ENCODE results near the gene ERICH6.
A peak's percentile ranks its signal among the peaks of the same experiment; 100 is the strongest.

ERICH6 gene

DNA sequence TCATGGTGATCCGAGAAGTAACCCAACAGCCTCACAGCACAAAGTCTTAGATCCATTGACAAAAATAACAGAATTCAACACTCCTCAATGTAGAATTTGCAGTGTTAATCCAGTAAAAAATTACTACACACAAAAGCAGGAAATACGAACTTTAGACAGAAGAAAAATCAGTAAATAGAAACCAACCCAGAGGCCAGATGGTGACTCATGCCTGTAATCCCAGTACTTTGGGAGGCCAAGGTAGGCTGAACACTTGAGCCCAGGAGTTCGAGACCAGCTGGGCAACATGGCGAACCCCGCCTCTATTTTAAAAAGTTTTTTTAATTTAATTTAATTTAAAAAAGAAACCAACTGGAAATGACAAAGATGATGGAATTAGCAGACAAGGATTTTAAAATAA is 64.5 kb downstream of the ERICH6 start:
- no peaks in the 10 kb centered on the region for H3K36me3 ChIP-seq (ENCODE audit: insufficient read depth)
- H3K9ac ChIP-seq, result no peak overlapping the region
- no peaks in the 10 kb centered on the region for H3K79me2 ChIP-seq (ENCODE audit: insufficient read depth, low read depth)
- H3K27ac ChIP-seq, result no peak overlapping the region
- H3K4me2 ChIP-seq, result no peak overlapping the region
- no peaks in the 10 kb centered on the region for H4K20me1 ChIP-seq (ENCODE audit: insufficient read depth)
- H2AFZ ChIP-seq (ENCODE audit: low read depth), result no peak overlapping the region
- no peak overlapping the region for H3K4me3 ChIP-seq (IDR thresholded peaks at IDR 0.05; ENCODE audit: insufficient read depth, low read depth, low read length)
- H3K27me3 ChIP-seq (ENCODE audit: insufficient read depth, low read depth), result no peaks in the 10 kb centered on the region
- H3K4me1 ChIP-seq (ENCODE audit: low read depth, poor library complexity, severe bottlenecking), result peaks cover 13% of the 10 kb centered on the region
- TF ChIP-seq, protein P1, sequence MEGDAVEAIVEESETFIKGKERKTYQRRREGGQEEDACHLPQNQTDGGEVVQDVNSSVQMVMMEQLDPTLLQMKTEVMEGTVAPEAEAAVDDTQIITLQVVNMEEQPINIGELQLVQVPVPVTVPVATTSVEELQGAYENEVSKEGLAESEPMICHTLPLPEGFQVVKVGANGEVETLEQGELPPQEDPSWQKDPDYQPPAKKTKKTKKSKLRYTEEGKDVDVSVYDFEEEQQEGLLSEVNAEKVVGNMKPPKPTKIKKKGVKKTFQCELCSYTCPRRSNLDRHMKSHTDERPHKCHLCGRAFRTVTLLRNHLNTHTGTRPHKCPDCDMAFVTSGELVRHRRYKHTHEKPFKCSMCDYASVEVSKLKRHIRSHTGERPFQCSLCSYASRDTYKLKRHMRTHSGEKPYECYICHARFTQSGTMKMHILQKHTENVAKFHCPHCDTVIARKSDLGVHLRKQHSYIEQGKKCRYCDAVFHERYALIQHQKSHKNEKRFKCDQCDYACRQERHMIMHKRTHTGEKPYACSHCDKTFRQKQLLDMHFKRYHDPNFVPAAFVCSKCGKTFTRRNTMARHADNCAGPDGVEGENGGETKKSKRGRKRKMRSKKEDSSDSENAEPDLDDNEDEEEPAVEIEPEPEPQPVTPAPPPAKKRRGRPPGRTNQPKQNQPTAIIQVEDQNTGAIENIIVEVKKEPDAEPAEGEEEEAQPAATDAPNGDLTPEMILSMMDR (conservative IDR thresholded peaks at IDR 0.05; ENCODE audit: low read depth, low read length), result no peak

DNA sequence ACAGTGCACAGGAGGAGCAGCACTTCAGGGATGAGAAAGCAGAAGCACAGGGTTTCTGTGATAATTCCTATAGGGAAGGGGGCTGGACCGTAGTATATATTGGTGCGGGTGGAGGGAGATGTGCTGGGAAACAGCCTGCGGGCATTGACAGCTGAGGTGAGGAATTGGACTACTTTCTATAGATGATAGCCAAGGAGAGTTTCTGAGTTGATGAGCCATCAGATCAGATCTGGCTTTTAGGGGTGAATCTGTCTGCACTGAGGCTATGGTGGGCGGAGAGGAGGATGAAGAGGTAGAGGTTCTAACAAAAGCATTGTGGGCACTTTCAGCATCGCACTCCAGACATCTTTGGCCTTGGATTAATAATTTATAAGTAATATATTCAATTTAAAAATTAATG is 67.5 kb downstream of the ERICH6 start:
- peaks cover 17% of the 10 kb centered on the region for H3K4me1 ChIP-seq (ENCODE audit: low read depth, poor library complexity, severe bottlenecking)
- no peaks in the 10 kb centered on the region for H3K79me2 ChIP-seq (ENCODE audit: insufficient read depth, low read depth)
- no peak overlapping the region for H3K27ac ChIP-seq
- H3K9ac ChIP-seq, result no peak overlapping the region
- no peaks in the 10 kb centered on the region for H3K27me3 ChIP-seq (ENCODE audit: insufficient read depth, low read depth)
- H4K20me1 ChIP-seq (ENCODE audit: insufficient read depth), result no peaks in the 10 kb centered on the region
- no peak overlapping the region for H3K4me2 ChIP-seq
- H3K4me3 ChIP-seq (IDR thresholded peaks at IDR 0.05; ENCODE audit: insufficient read depth, low read depth, low read length), result no peak overlapping the region
- H3K36me3 ChIP-seq (ENCODE audit: insufficient read depth), result no peaks in the 10 kb centered on the region
- no peak overlapping the region for H2AFZ ChIP-seq (ENCODE audit: low read depth)
- TF ChIP-seq, protein P1 (conservative IDR thresholded peaks at IDR 0.05; ENCODE audit: low read depth, low read length), result no peak

DNA sequence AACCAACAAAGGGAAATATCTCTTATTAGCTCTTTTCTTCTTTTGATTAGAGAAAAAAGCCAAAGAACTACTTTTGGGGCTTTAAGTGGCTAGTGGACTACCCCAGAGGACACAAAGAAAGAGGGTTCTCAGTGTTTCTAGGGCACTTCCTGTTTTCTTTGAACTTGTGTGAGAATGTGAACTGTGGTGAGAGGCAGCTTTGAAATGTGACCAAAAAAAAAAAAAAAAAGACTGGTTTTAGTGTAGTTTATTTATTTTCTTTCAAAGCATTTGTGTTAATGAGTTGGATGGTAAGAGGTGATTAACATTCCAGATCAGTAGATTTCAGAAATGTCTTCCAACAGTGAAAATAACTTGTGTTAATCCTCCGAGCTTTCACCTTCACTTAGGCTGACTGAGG is 68.2 kb downstream of the ERICH6 start:
- H3K9ac ChIP-seq, result no peak overlapping the region
- peak overlapping the region; percentile 15; the same call in 1 of the 2 replicates for H3K4me2 ChIP-seq
- TF ChIP-seq, protein P1 (conservative IDR thresholded peaks at IDR 0.05; ENCODE audit: low read depth, low read length), result no peak
- H3K4me3 ChIP-seq (IDR thresholded peaks at IDR 0.05; ENCODE audit: insufficient read depth, low read depth, low read length), result no peak overlapping the region
- no peaks in the 10 kb centered on the region for H4K20me1 ChIP-seq (ENCODE audit: insufficient read depth)
- no peaks in the 10 kb centered on the region for H3K36me3 ChIP-seq (ENCODE audit: insufficient read depth)
- peak overlapping the region; percentile 2; the same call in 1 of the 2 replicates for H3K27ac ChIP-seq
- H3K4me1 ChIP-seq (ENCODE audit: low read depth, poor library complexity, severe bottlenecking), result peaks cover 24% of the 10 kb centered on the region
- no peaks in the 10 kb centered on the region for H3K79me2 ChIP-seq (ENCODE audit: insufficient read depth, low read depth)
- H2AFZ ChIP-seq (ENCODE audit: low read depth), result no peak overlapping the region
- no peaks in the 10 kb centered on the region for H3K27me3 ChIP-seq (ENCODE audit: insufficient read depth, low read depth)

DNA sequence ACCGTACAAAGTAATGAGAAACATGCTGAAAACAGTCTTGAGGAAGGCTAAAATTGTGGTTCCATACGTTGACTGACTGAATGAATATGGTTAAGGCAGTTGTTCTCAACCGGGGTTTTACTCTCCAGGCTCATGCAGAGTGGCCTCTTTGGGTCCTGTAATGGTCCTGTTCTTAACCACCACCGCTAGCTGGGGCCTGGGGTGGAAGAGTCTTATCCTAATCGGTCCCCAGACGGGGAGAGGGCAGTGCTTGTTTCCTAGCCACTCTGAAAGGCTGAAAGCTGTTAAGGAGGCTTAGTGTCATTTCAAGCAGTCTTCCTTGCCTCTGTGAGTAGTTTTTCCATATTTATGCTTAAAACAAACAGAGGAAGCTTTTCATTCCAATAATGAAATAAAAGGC is 68.6 kb downstream of the ERICH6 start:
- no peaks in the 10 kb centered on the region for H3K27me3 ChIP-seq (ENCODE audit: insufficient read depth, low read depth)
- H4K20me1 ChIP-seq (ENCODE audit: insufficient read depth), result no peaks in the 10 kb centered on the region
- H3K36me3 ChIP-seq (ENCODE audit: insufficient read depth), result no peaks in the 10 kb centered on the region
- peaks cover 29% of the 10 kb centered on the region for H3K4me1 ChIP-seq (ENCODE audit: low read depth, poor library complexity, severe bottlenecking)
- no peak overlapping the region for H2AFZ ChIP-seq (ENCODE audit: low read depth)
- no peak overlapping the region for H3K9ac ChIP-seq
- TF ChIP-seq, protein P1 (conservative IDR thresholded peaks at IDR 0.05; ENCODE audit: low read depth, low read length), result no peak
- no peak overlapping the region for H3K4me3 ChIP-seq (IDR thresholded peaks at IDR 0.05; ENCODE audit: insufficient read depth, low read depth, low read length)
- 0 out of 2 replicates have a peak overlapping the region, but pooled peaks have one; percentile 2 for H3K27ac ChIP-seq
- H3K4me2 ChIP-seq, result peak overlapping the region; percentile 15; the same call in 1 of the 2 replicates
- no peaks in the 10 kb centered on the region for H3K79me2 ChIP-seq (ENCODE audit: insufficient read depth, low read depth)

Measured in KMS-11 (cell line).